HFF-Myc (cell line): ENCODE data around the gene LDHD.

Source experiments
- DNase-seq: peaks from one replicate; pipeline ENCODE4 v3.0.0-alpha.2; 2011; ENCODE audit warnings: low read depth; ENCODE audit errors: extremely low read depth
- H3K4me3 ChIP-seq: replicated peaks from 2 replicates; pipeline ENCODE4 v1.5.1; 2011; ENCODE audit warnings: low read depth, mild to moderate bottlenecking, control low read depth, low read length
- TF ChIP-seq, protein P1 (sequence below): IDR thresholded peaks from 2 replicates; pipeline ENCODE4 v1.5.1; 2012; ENCODE audit warnings: mild to moderate bottlenecking, low read depth, low read length, control low read depth; ENCODE audit errors: missing control alignments

The LDHD gene

DNA sequence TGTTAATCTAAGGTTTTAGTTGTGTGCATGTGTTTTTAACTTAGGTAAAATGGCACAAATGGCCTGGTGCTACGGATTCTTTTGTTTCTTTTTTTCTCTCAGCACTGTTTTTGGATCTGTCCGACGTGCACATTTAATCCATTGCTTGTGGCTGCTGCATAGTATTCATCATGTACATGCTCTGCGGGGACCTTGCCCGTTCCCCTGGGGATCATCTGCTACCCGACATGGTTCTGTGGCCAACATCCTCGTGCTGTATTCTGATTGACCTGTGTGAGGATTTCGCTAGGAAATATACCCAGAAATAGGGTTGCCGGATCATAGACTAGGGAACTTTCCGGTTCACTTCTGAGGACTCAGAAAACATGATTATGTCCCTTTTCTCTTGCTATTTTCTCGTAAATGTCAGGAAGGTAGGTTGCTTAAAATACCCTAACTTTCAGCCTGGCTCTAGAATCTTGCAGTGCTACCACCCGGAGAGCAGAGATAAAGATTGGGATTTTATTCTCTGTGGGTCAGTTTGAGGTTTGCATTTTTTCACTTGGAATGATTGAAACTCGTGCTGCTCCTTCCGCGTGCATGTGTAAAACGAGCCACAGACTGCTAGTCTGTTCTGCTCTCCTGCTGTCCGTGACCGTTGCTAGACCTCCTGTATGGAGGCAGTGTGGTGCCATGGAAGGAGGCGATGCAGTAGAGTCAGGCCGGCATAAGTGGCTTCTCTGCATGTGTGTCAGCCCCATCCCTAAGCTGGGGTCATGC, 42.9 kb downstream of the LDHD start:
- TF ChIP-seq, protein P1, sequence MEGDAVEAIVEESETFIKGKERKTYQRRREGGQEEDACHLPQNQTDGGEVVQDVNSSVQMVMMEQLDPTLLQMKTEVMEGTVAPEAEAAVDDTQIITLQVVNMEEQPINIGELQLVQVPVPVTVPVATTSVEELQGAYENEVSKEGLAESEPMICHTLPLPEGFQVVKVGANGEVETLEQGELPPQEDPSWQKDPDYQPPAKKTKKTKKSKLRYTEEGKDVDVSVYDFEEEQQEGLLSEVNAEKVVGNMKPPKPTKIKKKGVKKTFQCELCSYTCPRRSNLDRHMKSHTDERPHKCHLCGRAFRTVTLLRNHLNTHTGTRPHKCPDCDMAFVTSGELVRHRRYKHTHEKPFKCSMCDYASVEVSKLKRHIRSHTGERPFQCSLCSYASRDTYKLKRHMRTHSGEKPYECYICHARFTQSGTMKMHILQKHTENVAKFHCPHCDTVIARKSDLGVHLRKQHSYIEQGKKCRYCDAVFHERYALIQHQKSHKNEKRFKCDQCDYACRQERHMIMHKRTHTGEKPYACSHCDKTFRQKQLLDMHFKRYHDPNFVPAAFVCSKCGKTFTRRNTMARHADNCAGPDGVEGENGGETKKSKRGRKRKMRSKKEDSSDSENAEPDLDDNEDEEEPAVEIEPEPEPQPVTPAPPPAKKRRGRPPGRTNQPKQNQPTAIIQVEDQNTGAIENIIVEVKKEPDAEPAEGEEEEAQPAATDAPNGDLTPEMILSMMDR = no peak
- H3K4me3 ChIP-seq = no peak overlapping the region

DNA sequence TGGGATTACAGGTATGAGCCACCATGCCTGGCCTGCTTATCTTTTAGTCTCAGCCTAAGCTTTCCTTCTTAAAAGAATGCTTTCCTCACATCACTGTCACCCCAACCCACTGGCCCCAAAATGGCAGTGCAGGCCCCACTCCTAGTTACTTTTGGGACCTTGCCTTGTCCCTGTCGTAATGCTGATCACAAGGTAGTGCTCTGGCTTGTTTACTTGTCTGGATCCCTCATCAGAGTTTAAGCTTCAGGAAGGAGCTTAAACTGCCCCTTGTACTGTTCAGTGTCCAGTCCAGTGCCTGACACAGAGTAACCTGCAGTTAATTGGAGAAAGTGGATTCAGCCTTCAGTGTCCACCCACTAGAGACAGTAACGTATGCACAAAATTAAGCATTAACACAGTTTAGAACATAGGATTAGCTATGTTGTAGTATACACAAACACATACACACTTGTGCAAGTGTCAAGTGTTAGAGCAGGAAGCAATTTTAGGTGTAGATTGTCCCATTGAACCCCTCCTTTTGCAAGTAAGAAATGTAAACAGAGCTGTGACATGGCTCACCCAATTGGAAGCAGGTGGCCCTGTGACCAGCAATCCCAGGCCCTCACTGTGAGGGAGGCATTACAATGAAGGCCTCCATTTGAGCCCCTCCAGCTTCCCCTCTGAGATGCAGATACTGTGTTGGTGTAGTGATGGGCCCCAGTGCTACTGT, 44.2 kb downstream of the LDHD start:
- DNase-seq = no peak
- no peak overlapping the region for H3K4me3 ChIP-seq
- TF ChIP-seq, protein P1 = no peak

More for the DNA sequence above, 42.9 kb downstream of the LDHD start:
- no peak for DNase-seq

DNA sequence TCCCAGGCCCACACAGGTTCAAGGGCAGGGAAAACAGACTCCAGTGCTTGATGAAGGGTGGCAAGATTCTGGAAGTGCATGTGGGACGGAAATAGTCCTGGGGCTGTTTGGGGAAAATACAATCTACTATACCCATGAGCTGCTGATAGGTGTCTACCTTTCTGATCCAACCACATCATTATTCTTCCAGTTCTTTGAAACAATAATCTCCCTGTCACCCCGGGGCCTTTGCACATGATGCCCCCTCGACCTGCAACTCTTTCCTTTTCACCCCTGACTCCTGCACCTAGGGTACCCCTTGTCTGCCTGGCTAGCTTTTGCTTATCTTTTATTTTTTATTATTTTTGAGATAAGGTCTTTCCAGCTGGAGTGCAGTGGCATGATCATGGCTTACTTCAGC, 45.0 kb downstream of the LDHD start:
- no peak for DNase-seq
- TF ChIP-seq, protein P1 = no peak
- H3K4me3 ChIP-seq = no peak overlapping the region

DNA sequence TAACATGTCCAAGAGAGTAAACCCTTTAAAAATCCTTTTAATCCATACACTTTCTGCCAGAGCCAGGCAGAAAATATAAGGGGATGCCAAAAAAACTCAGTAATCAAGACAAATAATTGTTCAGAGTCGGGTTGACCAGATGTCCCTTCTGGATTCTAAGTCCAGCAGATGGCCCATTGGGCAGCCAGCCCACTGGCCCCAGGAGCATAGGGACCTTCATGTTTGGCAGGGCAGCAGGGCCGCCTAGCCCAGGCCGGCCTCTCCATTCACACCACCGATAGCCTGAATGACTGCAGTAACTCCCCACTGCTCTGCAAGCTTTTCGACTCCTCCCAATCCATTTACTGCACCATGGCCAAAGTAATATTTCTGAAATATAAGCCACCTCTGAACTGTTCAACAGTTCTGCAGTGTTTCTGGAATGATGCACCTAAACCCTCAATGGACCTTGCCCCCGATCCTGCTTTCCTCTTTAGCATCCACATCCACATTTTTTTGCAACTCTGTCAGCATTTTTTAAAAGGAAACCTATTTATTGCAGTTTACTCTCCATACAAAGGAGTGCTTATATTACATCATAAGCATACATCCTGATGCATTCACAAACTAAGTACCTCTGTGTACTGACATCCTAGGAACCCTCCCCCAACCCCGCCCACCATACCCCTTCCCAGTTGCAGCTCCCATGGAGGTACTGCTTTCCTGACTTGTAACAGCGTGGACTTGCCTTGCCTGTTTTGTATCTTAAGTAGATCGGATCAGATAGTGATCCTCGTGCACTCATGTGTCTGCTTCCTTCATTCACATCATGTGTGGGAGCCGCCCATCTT, 46.4 kb downstream of the LDHD start:
- no peak for DNase-seq
- TF ChIP-seq, protein P1 = no peak

DNA sequence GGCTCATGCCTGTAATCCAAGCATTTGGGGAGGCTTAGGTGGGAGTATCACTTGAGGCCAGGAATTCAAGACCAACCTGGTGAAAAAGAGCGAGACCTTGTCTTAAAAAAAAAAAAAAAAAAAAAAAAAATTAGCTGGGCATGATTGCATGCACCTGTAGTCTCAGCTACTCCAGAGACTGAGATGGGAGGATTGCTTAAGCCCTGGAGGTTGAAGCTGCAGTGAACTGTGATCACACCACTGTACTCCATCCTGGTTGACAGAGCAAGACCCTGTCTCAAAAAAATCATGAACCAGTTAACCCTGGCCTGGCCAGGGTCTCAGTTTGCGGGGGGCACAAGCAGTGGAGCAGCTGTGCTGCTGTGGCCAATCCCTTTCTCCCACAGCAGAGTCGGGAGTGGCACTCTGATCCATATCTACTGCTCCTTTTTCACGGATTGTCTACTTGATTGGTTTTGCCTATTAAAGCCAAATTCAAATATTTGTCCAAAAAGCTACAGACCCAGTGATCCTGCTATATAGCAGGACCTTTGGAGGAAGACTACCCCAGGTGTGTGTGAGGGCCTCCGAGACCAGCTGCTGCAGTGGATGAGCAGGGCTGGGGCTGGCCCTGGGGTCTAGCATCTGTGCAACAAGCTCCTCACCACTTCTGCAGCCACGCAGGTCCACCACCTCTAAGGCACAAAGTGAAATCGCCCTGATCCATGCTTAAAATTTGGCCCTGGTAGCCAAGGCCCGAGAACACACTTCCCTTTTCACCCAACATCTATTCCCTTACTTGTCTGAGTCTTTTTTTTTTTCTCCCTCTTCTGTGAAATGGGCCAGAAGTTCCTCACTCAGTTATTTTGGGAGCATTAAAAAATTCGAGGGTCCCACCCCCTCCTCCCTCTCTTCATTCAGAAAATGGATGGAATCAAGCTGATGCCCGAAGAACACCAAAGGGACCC, 48.2 kb downstream of the LDHD start:
- TF ChIP-seq, protein P1 = no peak
- H3K4me3 ChIP-seq = no peak overlapping the region
- no peak for DNase-seq

More for the DNA sequence above, 46.4 kb downstream of the LDHD start:
- H3K4me3 ChIP-seq = no peak overlapping the region

DNA sequence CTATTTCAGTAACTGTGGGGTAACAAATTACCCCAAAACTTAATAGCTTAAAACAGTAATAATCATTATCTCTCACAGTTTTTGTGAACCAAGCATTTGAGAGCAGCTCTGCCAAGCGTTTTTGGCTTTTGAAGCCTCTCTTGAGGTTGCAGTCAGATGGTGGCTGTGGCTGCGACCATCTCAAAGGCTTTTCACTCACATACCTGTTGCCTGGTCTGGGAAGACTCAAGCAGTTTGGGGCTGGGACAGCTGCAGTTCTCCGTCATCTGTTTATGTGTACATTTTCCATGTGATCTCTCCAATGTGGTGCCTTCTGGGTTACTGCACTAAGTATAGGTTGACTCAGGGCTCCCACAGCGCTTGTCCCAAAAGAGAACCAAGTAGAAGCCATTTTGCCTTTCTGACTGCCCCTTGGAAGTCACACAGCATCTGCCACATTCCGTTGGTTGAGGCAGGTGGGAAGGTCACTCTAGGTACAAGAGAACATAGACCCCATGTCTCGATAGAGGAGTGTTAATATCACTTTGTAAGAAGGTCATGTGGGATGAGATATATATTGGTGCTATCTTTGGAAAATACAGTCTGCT, 49.6 kb downstream of the LDHD start:
- TF ChIP-seq, protein P1 = no peak
- no peak for DNase-seq
- H3K4me3 ChIP-seq = no peak overlapping the region
